ENCODE measurements around the gene MAP3K2.

MAP3K2 gene

DNA sequence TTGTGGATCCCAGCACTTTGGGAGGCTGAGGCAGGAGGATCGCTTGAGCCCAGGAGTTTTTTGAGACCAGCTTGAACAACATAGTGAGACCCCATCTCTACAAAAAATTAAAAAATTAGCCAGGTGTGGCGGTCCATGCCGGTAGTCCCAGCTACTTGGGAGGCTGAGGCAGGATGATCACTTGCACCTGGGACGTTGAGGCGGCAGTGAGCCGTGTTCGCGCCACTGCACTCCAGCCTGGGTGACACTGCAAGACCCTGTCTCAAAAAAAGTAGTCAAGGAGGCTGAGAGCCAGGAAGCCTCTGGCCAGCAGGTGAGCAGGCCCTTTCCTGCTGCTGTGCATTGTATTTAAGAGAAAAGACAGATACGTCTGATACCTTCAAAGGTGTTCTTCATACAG, 19.3 kb upstream of the MAP3K2 start:
- no peak for DNase-seq (ENCODE audit: low spot score)

DNA sequence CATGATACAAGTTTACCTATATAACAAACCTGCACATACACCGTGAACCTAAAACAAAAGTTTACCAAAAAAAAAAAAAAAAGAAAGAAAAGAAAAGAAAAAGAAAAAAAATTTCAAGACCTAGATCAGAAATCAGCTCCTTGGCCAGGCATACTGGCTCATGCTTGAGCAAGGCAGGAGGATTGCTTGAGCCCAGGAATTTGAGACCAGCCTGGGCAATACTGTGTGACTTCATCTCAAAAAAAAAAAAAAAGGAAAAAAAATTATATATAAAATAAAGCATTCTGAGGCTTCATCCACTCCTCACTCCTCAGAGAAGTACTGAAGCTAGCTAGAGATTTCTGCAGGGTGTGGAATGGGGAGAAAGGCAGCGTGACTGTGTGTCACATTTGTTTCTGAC, 18.7 kb upstream of the MAP3K2 start:
- no peak for DNase-seq (ENCODE audit: low spot score)

DNA sequence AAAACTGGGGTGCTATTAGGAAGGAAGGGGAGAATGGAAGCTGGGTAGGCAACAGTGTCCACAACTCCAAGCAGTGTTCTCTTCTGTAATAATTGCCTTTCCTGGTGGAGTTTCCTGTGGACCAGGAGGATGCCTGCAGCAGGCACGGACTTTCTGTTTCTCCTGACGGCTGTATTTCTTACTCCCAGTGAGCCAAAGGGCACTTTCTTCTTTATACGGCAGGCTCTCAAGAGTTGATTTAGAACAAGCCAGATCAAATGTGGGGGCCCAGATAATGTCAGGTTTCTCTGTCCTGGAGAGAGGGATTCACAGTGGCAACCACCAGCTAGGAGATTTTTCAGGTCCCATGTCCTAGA, 17.5 kb upstream of the MAP3K2 start:
- no peak for DNase-seq (ENCODE audit: low spot score)

DNA sequence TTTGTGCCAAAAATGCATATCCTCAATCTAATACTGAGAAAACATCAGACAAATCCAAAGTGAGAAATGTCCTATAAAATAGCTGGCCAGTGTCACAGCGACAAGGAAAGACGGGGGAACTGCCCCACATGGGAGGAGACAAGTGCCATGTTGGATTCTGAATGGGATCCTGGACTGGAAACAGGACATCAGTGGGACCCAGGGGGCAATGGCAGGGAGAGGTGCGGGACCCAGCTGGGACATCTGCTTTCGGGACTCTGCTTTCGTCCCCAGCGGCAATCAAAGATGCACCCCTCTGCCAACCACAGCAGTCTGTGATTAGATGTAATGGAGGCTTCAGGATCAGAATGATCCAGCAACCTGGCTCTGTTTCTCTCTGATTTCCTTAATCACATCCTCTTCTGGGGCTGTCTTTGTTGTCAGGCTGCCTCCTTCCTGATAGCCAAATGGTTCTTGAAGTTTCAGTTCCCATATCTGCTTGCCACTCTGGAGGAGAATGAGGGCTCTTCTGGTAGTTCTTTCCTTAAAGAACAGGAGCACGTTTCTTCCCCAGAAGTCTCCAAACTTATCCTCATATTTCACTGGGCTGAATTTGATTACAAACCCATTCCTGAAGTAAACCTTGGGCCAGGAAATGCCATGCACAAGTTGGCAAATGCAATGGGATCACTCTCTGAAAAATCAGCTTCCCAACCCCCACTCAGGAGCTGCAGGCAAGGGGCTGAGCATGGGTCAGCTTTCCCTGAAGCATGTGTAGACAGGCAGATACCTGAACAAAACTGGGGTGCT, 16.9 kb upstream of the MAP3K2 start:
- DNase-seq (ENCODE audit: low spot score) = no peak

DNA sequence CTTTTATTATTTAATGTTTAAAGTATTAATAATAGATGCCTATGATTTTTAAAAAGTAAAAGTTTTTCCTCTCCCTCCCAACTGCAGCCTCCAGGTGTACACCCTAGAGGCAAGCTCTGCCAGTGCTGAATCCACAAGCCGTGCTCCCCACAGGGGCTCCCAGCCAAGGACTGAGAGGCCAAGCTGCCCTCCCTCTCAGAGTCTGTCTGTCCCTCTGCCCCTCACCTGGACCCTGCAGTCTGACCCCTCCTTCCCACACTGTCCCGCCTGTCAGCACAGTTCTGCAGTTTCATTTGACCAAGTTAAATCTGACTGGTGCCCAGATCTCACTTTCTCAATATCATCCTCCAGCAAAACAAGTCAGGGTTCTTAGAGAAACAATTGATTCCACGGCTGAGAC, 15.7 kb upstream of the MAP3K2 start:
- no peak for DNase-seq (ENCODE audit: low spot score)

DNA sequence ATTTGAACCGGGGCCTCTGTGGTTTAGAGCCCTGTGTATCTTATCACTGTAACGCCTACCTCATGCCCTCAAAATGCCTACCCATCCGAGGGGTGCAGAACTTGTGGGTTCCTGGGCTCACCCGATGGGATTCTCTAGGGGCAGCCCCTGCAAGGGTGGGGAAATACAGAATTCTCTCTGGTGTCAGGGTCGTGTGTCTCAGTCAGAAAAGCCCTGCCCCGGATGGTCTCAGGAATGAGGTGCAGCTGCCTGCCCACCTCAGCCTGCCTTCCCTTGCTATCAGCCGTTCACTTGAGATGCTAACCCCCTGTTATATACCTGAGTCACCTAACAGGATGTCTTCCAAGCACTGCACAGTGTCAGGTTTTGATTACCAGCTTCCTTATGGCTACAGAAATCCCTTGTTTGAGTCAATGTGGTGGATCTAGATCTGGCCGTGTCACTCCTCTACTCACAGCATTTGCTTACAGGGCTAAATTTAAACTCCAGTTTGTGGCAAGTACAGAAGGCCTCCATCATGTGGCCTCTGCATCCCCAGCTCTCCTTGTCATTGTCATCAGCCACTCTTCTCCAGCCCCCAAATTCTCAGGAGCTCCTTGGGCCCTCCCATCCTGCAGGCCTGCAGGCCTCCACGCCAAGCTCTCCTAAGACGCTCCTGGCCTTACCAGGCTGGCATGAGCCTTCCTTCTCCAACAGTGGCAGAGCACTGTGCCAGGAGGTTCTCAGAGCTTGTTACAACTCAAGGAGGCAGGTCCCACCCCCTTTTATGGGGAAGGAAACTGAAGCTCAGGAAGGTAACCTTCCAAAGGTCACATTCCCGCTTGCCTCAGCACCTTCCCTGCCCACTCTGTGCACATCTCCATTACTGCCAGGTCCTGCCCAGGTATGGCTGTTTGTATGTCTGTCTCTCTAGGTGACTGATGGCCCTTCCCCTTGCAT, 14.3 kb upstream of the MAP3K2 start:
- DNase-seq (ENCODE audit: low spot score) = no peak

DNA sequence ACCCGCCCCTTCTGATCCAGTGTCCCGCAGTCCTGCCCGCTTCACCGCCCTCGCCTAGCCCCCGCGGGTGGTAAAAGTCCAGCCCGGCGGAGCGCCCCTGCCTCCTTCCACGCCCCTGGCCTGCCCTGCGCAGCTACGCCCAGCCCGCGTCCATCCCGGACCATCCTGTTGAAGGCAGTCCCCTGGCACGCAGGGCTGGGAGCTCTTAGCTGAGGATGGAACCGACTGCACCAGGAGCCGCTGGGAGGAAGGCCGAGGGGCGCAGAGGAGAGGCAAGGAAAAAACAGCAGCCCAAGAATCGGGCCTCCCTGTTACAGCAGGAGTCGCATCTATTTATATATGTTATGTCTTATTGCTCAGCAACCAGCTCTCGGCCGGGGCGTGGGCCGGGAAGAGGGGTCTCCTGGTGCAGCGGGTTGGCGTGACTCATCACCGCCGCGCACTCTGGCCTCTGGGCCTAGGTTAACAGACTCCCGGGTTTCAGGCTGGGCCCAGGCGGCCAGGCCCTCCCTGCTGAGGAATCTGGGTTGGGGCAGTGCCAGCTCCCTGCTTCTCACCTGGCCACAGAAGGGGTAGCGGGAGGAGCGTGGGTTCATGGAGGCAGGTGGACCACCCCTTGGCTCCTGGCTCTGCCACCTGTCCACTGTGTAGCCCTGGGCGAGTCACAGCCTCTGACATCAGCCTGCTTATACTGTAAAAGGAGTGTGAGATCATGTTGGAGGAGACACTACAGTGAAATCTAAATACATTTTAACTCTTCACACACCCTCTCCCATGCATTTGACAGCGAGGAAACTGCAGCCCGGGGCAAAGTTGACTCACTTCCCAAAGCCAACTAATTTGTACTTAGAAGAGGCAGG, 13.4 kb upstream of the MAP3K2 start:
- no peak for DNase-seq (ENCODE audit: low spot score)

DNA sequence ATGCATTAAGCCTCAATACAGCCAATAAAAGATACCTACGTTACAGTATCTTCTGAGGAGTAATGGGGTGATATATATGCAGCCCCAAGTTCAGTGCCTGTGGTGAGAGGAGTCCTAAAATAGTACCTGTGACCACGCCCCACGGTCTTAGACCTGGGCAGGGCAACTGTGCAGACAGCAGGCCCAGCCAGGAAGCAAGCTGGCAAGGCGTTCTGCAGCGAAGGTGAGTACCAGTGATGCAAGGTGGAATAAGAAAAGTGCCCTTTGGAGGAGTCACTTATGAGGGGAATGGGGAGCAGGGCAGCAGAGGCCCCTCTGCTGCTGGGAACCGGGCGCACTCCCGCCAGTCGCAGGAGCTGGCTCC, 12.7 kb upstream of the MAP3K2 start:
- no peak for DNase-seq (ENCODE audit: low spot score)

DNA sequence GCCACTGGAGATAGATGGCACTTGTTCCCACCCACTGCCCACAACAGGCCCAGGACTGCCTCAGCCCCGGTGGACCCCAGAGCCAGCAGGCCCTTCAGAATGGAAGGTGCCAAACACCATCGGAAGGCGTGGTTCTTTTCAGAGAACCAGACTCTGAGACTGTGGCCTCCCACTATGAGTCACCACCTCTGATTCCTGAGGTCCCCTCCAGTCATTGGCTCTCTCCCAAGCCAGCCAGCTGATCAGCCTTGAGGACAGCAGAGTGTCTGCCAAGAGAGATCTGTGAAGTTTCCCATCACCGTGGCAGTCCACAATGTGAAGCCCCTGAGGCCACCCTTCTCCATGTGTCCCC, 10.4 kb upstream of the MAP3K2 start:
- DNase-seq (ENCODE audit: low spot score) = no peak

DNA sequence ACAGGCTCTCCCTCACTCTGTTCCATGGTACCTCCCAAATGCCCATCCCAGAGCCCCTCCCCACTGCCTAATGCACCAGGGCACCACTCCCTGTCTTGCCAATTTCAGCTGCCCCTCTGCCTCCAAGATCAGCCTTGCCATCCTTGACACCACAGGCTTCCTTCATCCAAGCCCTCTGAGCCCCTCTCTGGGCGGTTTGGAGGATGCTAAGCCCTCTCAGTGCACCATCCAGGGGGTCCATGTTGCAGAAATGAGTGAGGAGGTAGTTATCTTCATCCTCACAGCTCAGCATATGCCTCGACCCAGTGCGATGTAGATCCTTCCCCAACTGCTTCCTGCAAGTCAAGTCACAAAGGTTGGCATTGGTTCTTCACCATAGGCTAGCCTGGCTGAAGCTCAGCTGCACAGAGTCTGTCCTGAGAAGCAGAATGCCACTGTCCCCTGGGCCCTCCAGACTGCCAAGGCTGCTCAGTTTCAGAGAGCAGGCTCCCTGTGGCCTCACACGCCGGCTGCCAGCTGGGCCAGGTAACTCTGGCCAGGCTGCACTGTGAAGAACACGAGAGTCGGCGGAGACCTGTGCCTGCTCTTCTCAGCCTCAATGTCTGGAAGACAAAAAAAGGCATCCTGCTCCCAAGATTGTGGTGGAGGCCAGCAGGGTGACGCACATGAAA, 9.9 kb upstream of the MAP3K2 start:
- DNase-seq (ENCODE audit: low spot score) = no peak

DNA sequence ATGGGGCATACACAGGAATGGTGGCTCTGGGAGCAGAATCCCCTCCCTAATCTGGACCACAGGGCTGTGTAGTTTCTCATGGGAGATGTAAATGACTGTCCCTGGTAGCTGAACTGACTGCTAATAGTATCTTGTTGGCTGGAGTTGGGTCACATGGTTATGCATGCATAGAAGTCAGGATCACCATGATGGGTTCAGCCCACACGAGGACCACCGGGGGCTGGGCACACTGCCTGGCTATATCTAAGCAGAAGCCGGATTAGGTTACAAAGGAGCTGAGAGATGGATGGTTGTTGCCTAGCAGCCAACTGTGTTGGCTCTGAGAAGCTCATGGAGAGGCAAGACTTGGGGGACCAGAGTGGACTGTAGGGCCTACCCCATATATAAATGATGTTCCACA, 6.7 kb upstream of the MAP3K2 start:
- no peak for DNase-seq (ENCODE audit: low spot score)

DNA sequence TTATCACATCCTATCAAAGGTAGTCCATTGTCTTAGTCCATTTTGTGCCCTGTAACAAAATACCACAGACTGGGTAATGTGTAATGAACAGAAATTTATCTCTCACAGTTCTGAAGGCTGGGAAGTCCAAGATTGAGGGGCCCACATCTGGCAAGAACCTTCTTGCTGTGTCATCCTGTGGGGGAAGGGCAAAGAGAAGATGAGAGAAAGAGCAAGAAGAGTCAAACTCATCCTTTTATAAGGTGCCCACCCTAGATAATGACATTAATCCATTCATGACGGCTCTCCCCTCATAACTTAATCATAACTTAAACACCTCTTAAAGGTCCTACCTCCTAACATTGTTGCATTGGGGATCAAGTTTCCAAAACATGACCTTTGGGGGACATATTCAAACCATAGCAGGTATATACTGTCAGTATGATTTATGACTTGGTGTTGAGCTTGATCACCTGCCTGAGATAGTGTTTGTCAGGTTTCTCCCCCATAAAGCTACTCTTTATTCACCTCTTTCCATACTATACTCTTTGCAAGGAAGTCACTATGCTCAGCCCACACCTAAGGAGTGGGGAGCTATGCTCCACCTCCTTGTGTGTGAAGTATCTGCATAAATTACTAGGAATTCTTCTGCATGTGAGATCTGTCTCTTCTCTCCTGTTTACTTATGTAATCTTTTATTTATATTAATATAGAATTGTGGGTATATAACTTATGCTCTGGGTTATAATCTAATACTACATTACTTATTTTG, 5.2 kb upstream of the MAP3K2 start:
- DNase-seq (ENCODE audit: low spot score) = no peak

DNA sequence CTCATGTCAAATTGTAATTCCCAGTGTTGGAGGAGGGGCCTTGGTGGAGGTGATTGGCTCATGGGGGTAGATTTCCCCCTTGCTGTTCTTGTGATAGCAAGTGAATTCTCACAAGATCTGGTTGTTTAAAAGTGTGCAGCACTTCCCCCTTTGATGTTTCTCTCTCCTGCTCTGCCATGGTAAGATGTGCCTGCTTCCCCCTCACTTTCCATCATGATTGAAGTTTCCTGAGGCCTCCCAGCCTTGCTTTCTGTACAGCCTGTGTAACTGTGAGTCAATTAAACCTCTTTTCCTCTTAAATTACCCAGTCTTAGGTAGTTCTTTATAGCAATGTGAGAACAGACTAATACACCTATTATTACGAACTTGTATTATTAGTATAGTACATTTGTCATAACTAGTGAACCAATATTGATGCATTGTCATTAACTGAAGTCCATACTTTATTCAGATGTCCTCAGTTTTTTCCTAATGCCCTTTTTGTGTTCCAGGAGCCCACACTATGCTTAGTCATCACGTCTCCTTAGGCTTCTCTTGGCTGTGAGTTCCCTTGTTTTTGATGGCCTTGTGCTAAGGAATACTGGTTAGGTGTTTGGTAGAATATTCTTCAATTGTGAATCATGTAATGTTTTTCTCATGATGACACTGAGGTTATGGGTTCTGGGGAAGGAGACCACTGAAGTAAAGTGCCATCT, 4.5 kb upstream of the MAP3K2 start:
- no peak for DNase-seq (ENCODE audit: low spot score)

DNA sequence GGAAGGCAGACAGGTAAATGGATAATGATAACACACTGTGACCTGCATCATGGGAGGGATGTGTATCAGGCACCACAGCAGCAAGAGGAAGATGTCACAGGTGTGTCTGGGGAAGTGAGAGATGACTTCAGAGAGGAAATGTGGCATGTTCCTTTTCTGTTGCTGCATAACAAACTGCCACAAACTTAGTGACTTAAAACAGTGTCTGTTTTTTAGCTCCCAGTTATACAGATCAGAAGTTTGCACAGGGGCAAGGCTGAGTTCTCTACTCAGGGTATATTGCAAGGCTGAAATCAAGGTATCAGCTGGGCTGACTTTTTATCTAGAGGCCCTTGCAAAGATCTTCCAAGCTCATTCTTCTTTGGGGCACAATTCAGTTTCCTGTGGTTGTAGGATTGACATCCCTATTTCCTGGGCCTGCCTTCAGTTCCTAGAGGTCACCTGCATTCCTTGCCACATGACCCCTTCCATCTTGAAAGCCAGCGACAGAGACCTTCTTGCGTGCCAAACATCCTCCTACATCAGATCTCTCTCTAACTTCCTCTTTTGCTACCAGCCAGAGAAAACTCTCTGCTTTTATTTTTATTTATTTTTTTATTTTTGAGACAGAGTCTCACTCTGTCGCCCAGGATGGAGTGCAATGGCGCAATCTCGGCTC, 2.1 kb upstream of the MAP3K2 start:
- DNase-seq (ENCODE audit: low spot score) = no peak

DNA sequence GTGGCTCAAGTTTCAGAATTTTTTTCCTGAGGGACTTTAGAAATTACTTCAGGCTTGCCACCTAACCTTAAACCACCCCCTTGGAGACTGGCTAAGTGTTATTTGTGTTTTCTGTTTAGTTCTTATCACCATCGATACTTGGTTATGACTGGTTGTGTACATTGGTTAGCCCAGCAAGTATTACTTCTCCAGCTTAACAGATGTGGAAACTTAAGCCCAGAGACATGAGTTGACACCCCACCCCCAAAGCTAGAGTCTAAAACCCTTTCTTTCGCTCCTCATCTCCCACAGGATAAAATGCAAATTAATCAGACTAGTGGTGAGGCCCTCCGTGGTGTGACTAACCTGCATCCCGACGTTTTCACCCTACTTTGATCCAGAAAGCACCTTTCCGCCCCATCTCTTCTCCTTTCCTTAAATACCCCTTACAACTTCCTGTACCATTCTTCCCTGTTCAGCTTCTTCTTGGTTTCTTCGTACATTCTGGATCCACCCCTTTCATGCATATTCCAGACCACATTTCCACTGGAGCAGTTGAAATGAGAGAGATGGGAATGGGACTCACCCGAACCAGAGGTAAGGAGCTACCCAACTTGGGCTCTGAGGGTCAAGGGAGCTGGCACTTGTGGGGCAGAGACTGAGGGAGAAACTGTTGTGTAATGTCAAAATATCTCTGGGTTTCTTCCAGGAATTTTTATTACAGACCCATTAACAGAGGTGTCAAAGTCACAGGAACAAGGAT, 819 bp upstream of the MAP3K2 start:
- no peak for DNase-seq (ENCODE audit: low spot score)

DNA sequence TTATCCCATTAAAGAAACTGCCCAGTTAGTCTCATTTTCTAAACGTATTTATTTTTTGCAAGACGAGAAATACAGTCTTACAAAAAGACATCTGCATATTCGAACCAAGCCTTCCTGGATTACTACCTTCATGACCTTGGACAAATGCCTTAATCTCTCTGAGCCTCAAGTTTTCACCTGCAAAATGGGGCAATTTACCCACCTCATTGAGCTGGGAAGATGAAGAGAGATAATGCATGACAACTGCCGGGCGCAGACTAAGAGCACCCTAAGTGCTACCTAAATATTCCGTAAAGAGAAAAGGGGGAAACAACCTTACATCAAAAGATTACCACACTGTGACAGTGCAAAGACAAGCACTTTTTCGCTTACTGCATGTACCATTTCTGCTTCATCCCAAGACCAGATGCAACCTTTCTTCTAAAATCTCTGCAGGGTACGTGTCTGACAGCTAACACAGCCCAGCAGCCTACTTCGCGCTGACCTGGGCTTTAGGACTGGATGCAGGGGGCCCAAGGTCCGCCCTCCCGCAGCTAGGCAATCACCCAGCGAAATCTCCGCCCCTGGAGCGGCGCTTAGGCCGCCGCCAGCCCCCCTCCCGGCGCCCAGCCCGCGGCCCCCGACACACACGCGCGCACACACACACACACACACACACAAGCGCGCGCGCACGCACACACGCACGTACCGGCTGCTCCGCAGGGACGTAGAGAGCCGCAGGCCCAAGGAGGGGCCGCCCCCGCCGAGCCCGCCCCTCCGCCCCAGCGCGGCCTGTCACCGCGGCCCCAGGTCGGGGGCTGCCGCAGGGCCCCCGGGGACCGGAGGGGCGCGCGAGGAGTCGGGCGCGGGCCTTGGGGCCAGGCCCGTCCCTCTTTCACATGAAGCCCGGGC, 766 bp downstream of the MAP3K2 start:
- peak; percentile 90 for DNase-seq (ENCODE audit: low spot score)

DNA sequence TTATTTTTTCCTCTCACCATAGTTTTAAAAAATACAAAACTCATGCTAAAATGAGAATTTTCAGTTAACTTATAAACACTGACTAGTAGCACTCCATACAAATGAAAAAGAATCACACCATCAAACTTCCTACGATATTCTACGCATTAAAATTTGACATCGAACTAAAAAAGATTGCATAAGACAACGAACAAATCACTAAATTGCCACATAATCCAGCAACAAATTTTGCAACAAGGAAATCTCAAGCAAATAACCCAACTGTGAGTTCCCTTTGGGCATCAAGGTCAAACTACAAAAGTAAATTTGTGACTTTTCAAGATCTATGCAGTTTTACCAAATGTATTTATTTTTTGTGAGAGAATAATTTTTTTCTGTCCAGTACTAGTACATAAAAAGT, 1.5 kb downstream of the MAP3K2 start:
- DNase-seq (ENCODE audit: low spot score) = no peak

DNA sequence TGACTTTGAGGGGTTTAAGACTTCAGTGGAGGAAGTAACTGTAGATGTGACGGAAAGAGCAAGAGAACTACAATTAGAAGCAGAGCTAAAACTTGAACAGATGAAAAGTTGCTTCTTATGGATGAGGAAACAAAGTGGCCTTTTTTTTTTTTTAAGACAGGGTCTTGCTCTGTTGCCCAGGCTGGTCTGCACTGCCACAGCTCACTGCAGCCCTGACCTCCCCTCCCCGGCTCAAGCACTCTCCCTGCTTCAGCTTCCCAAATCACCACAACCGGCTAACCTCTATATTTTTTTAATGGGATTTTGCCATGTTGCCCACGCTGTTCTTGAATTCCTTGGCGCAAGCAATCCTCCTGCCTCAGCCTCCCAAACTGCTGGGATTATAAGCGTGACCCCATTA, 3.2 kb downstream of the MAP3K2 start:
- DNase-seq (ENCODE audit: low spot score) = no peak

Data from putamen (tissue), 1 donor.